Kidney epithelial cell (primary cell): ENCODE data around the gene MIOX. TPM values are rescaled to one million over a fixed set of nuclear protein-coding genes. Genes with fewer than 3 reads are reported as not detected.
"Not testable (repeated sequence)": the region's sequence is repeated elsewhere in the genome, so short reads cannot be mapped to it uniquely, and the experiment has no call there.

Source experiments
- DNase-seq: peaks from one replicate; pipeline ENCODE4 v3.0.0-alpha.2; 2010; ENCODE audit warnings: low read depth
- H3K27me3 ChIP-seq: 2 replicates; pipeline ENCODE4 v1.6.0; 2011; ENCODE audit warnings: low read length; ENCODE audit not compliant: control insufficient read depth, insufficient read depth
- H3K36me3 ChIP-seq: 2 replicates; pipeline ENCODE4 v1.5.1; 2011; ENCODE audit warnings: low read length; ENCODE audit not compliant: control insufficient read depth, insufficient read depth
- H3K4me3 ChIP-seq: 2 replicates; pipeline ENCODE4 v1.5.1; 2011; ENCODE audit warnings: low read depth, mild to moderate bottlenecking, control low read depth, low read length
- CTCF ChIP-seq: IDR thresholded peaks from 2 replicates; pipeline ENCODE4 v1.5.1; 2011; ENCODE audit warnings: mild to moderate bottlenecking, moderate library complexity, low read length, control low read depth, inconsistent platforms; ENCODE audit not compliant: insufficient read depth, poor library complexity, severe bottlenecking
- total RNA-seq: library from RNA; depleted of rRNA; stranded (reverse); fragments of >200 nt; gene quantifications from 2 replicates; pipeline ENCODE4 v1.2.3, GENCODE V29; 2015

MIOX gene
- total RNA-seq, 1 donor from 2014 or later = 1.8 TPM

GRCh38 chr22:50519151-50519550, 32.5 kb downstream of the MIOX start:
- TF ChIP-seq CTCF = no peak

GRCh38 chr22:50520184-50520583, 33.5 kb downstream of the MIOX start:
- not testable (repeated sequence) for DNase-seq, H3K36me3 ChIP-seq, H3K4me3 ChIP-seq, H3K27me3 ChIP-seq

More at GRCh38 chr22:50519151-50519550, 32.5 kb downstream of the MIOX start:
- peaks cover 4% of the 10 kb centered on the region for H3K36me3 ChIP-seq
- no peak for DNase-seq
- H3K27me3 ChIP-seq = no peaks in the 10 kb centered on the region
- no peak overlapping the region for H3K4me3 ChIP-seq

- TF ChIP-seq CTCF = no peak
- peaks cover 4% of the 10 kb centered on the region for H3K36me3 ChIP-seq
- DNase-seq = no peak
- H3K4me3 ChIP-seq = no peak overlapping the region
- H3K27me3 ChIP-seq = no peaks in the 10 kb centered on the region
Measured at GRCh38 chr22:50520826-50521453, 34.3 kb downstream of the MIOX start.

- Histone ChIP-seq H3K27me3 (no peaks in the 10 kb centered on the region), H3K36me3 (peaks cover 4% of the 10 kb centered on the region), H3K4me3 (no peak overlapping the region)
- DNase-seq = no peak
- TF ChIP-seq CTCF = no peak
Measured at GRCh38 chr22:50521710-50522109, 35.1 kb downstream of the MIOX start.

GRCh38 chr22:50522208-50522805, 35.6 kb downstream of the MIOX start:
- H3K4me3 ChIP-seq = no peak overlapping the region
- H3K36me3 ChIP-seq = peaks cover 4% of the 10 kb centered on the region
- no peak for TF ChIP-seq CTCF
- H3K27me3 ChIP-seq = no peaks in the 10 kb centered on the region
- DNase-seq = no peak

- DNase-seq = no peak
- no peak for TF ChIP-seq CTCF
- peaks cover 4% of the 10 kb centered on the region for H3K36me3 ChIP-seq
- H3K4me3 ChIP-seq = no peak overlapping the region
- no peaks in the 10 kb centered on the region for H3K27me3 ChIP-seq
Measured at GRCh38 chr22:50522806-50523438, 36.3 kb downstream of the MIOX start.
